ENCODE results near the gene TRPV2. TPM values are rescaled to one million over a fixed set of nuclear protein-coding genes. Genes with fewer than 3 reads are reported as not detected.

Gene TRPV2
- total RNA-seq (10 to 100 TPM in 5 of 9 donors, 1 to 10 TPM in 4; 5.8 to 43.5 (median 11.5) TPM), polyA plus RNA-seq (1 to 10 TPM; 5.2 to 8.6 TPM)
- long read RNA-seq, donor 1, partial matches to known transcripts = 0 of 2 reads
- long read RNA-seq, donor 1, other reads (novel, unspliced or antisense) = 1 of 2 reads
- long read RNA-seq, donor 2, transcript TRPV2-201 (15 exons, 2,808 nt) = major isoform, 33 of 58 reads
- long read RNA-seq, donor 2, partial matches to known transcripts = 7 of 58 reads
- long read RNA-seq, donor 2, other reads (novel, unspliced or antisense) = 18 of 58 reads
- long read RNA-seq, donor 3, transcript TRPV2-201 (15 exons, 2,808 nt) = major isoform, 8 of 13 reads
- long read RNA-seq, donor 3, partial matches to known transcripts = 3 of 13 reads
- long read RNA-seq, donor 3, other reads (novel, unspliced or antisense) = 2 of 13 reads

- ATAC-seq (peak; percentile 16 to 77 (median 40)), DNase-seq (peak; percentile 48 to 82 (median 59))
- H3K9me3 ChIP-seq = no peaks in the 10 kb centered on the region
- peak within 1 kb of the TSS; percentile 56 to 98 (median 89) for H3K27ac ChIP-seq
- H3K4me1 ChIP-seq = peaks cover 0 to 44% (median 20%) of the 10 kb centered on the region in 12 donors
- intact Hi-C loops (cut with DNase I) = loop anchor here in 6 of 10 donors (2.0 to 10.0 kb wide), 4 partner anchors 28 to 52 kb away; partner anchors contain the start of gene UBB (in 2 of the 6)
- TF ChIP-seq, protein P1, sequence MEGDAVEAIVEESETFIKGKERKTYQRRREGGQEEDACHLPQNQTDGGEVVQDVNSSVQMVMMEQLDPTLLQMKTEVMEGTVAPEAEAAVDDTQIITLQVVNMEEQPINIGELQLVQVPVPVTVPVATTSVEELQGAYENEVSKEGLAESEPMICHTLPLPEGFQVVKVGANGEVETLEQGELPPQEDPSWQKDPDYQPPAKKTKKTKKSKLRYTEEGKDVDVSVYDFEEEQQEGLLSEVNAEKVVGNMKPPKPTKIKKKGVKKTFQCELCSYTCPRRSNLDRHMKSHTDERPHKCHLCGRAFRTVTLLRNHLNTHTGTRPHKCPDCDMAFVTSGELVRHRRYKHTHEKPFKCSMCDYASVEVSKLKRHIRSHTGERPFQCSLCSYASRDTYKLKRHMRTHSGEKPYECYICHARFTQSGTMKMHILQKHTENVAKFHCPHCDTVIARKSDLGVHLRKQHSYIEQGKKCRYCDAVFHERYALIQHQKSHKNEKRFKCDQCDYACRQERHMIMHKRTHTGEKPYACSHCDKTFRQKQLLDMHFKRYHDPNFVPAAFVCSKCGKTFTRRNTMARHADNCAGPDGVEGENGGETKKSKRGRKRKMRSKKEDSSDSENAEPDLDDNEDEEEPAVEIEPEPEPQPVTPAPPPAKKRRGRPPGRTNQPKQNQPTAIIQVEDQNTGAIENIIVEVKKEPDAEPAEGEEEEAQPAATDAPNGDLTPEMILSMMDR (IDR thresholded peaks at IDR 0.05) = peak in 7 of 12 donors; percentile 11 to 39 (median 32)
- TF ChIP-seq POLR2A (IDR thresholded peaks at IDR 0.05) = no peak
- peaks cover 0 to 31% (median 10%) of the 10 kb centered on the region in 9 donors for H3K36me3 ChIP-seq
- H3K27me3 ChIP-seq = no peaks in the 10 kb centered on the region
- WGBS, 4 donors = 14 to 36% (median 20%) methylated on average over 10 to 21 of the region's 21 CpGs
- peak within 1 kb of the TSS; percentile 37 to 93 (median 68) for H3K4me3 ChIP-seq
Measured at GRCh38 chr17:16415031-16415924, at the start of gene TRPV2. Gene TRPV2 (plus strand): TSS chr17:16415571. CDS start chr17:16417669, 2,098 bp downstream.

DNA sequence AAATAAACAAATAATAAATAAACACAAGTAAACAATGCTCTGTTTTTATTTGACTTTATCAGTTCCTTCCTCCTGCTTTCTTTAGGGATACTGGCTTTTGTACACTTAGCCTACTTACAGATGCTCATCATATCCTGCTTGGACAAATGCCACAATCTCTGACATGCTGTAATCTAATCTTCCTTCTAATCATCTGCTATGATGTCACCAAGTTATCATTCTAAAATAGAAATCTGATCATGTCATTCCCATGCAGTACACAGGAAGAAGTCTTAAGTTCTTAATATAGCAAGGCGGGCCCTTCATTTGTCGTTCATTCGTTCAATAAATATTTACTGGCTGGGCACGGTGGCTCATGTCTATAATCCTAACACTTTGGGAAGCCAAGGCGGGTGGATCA is 43.6 kb upstream of the TRPV2 start:
- DNase-seq = peak in 1 of 5 donors; percentile 31
- intact Hi-C loops (cut with DNase I) = loop anchor here in 1 of 10 donors (5.0 kb wide), 1 partner anchor 151 kb away; no protein-coding TSS in a partner anchor

DNA sequence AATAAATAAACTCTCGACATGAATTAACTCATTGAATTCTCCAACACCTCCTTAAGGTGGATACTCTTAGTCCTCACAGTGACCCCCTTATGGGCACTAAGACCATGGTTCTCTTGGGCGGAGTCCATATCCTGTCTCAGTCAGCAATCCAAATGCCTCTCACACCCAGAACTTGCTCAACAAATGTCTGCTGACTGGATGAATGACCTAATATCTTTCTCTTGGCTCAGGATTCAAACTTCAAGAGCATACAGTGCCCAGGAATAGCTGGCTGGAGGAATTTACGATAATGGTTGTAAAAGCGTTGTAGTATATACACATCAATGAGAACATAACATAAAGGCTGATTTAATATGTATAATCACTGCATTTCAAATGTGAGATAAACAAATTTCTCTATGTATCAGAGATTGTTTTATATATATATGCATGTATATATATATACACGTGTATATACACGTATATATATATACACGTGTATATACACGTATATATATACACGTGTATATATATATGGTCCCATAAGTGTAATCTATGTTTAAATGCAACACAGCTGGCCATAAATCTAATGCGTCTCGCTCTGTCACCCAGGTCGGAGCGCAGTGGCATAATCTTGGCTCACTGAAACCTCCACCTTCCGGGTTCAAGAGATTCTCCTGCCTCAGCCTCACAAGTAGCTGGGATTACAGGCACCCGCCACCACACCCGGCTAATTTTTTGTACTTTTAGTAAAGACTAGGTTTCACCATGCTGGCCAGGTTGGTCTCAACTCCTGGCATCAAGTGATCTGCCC is 41.0 kb upstream of the TRPV2 start:
- Histone ChIP-seq H3K27ac (peak overlapping the region in 1 of 12 donors; percentile 33), H3K4me1 (peaks cover 0 to 19% (median 6%) of the 10 kb centered on the region in 12 donors), H3K4me3 (no peak overlapping the region), H3K27me3 (no peaks in the 10 kb centered on the region), H3K36me3 (no peaks in the 10 kb centered on the region), H3K9me3 (no peaks in the 10 kb centered on the region)
- 68 to 73% (median 70%) methylated on average over 16 of the region's 16 CpGs for WGBS, 4 donors
- DNase-seq (peak in 2 of 5 donors; percentile 28 to 50), ATAC-seq (peak; percentile 55 to 95 (median 94))
- TF ChIP-seq POLR2A (IDR thresholded peaks at IDR 0.05) = no peak
- TF ChIP-seq, protein P1 (IDR thresholded peaks at IDR 0.05) = no peak
- intact Hi-C loops (cut with DNase I) = loop anchor here in 1 of 10 donors (5.0 kb wide), 1 partner anchor 148 kb away; no protein-coding TSS in a partner anchor

More for the DNA sequence above, 43.6 kb upstream of the TRPV2 start:
- Histone ChIP-seq H3K4me1 (peaks cover 0 to 19% (median 6%) of the 10 kb centered on the region in 12 donors), H3K4me3 (no peak overlapping the region), H3K27ac (peak overlapping the region in 6 of 12 donors; percentile 16 to 63 (median 42)), H3K27me3 (no peaks in the 10 kb centered on the region), H3K36me3 (no peaks in the 10 kb centered on the region), H3K9me3 (no peaks in the 10 kb centered on the region)
- no peak for TF ChIP-seq POLR2A (IDR thresholded peaks at IDR 0.05)
- TF ChIP-seq, protein P1 (IDR thresholded peaks at IDR 0.05) = no peak
- 35 to 55% (median 43%) methylated on average over 5 of the region's 5 CpGs for whole genome bisulfite sequencing, 4 donors
- ATAC-seq = peak in 3 of 4 donors; percentile 15 to 77 (median 44)
